Natural killer cell (primary cell): ENCODE data around the gene GPC1. TPM values are rescaled to one million over a fixed set of nuclear protein-coding genes. Genes with fewer than 3 reads are reported as not detected.

Source experiments
- ATAC-seq, 3 donors: fragments of 150-1000 bp in 2 of 3; fragments of 200-7000 bp in 1 of 3; cut with Tn5 transposase; 1 replicate in 1 of 3; 2 replicates in 2 of 3; pipeline ENCODE4 v1.10.0; 2021; ENCODE audit warnings: mild to moderate bottlenecking in 2 of 3, moderate library complexity in 2 of 3
- DNase-seq, 2 donors: peaks; one replicate each; pipeline versions ENCODE4 v3.0.0 to v3.0.0-alpha.2; 2013 to 2021; ENCODE audit warnings: mixed read lengths in 1 of 2
- H3K27ac ChIP-seq: one replicate; pipeline ENCODE4 v1.5.1; 2013; ENCODE audit warnings: mild to moderate bottlenecking, low read length
- H3K27me3 ChIP-seq: one replicate; pipeline ENCODE4 v1.6.1; 2013; ENCODE audit warnings: low read length; ENCODE audit not compliant: control insufficient read depth, insufficient read depth
- H3K36me3 ChIP-seq: one replicate; pipeline ENCODE4 v1.6.1; 2013; ENCODE audit warnings: low read length; ENCODE audit not compliant: control insufficient read depth, insufficient read depth
- H3K4me1 ChIP-seq: one replicate; pipeline ENCODE4 v1.6.1; 2013; ENCODE audit warnings: low read length; ENCODE audit not compliant: control insufficient read depth, insufficient read depth
- H3K4me3 ChIP-seq: one replicate; pipeline ENCODE4 v1.5.1; 2013; ENCODE audit warnings: low read length
- H3K9me3 ChIP-seq: one replicate; pipeline ENCODE4 v1.6.1; 2013; ENCODE audit warnings: low read length; ENCODE audit not compliant: control insufficient read depth, insufficient read depth
- H3K27ac Mint-ChIP-seq, 2 donors: one replicate each; pipeline ENCODE4 v1.8.0; 2022; ENCODE audit warnings: mild to moderate bottlenecking in 2 of 2, mixed read lengths in 2 of 2, moderate library complexity in 1 of 2
- H3K27me3 Mint-ChIP-seq, 2 donors: one replicate each; pipeline ENCODE4 v1.8.0; 2022; ENCODE audit warnings: low read depth in 2 of 2, mixed read lengths in 2 of 2
- H3K36me3 Mint-ChIP-seq: one replicate; pipeline ENCODE4 v1.8.0; 2022; ENCODE audit warnings: mixed read lengths
- H3K4me1 Mint-ChIP-seq, 2 donors: one replicate each; pipeline ENCODE4 v1.8.0; 2022; ENCODE audit warnings: mixed read lengths in 2 of 2
- H3K4me3 Mint-ChIP-seq: one replicate; pipeline ENCODE4 v1.8.0; 2022; ENCODE audit warnings: mild to moderate bottlenecking, moderate library complexity, mixed read lengths
- H3K9me3 Mint-ChIP-seq, 2 donors: one replicate each; pipeline ENCODE4 v1.8.0; 2022; ENCODE audit warnings: mixed read lengths in 2 of 2
- WGBS: methylation state at CpG from one replicate; pipeline ENCODE4 v1.1.7; 2013; ENCODE audit warnings: missing lambda C conversion rate; ENCODE audit not compliant: insufficient coverage; 5-methylcytosine and 5-hydroxymethylcytosine counted together
- intact Hi-C: fragments of 100-400 bp; cut with micrococcal nuclease; formaldehyde crosslinking; loops from one replicate; pipeline ENCODE4 v1.14.2; 2022
- total RNA-seq, 4 donors: library from RNA; stranded (reverse); fragments of 120-200 nt in 1 of 4; gene quantifications; one replicate each; pipeline versions ENCODE4 v1.2.3 to v1.2.4, GENCODE V29; 2013 to 2022
- TF ChIP-seq, protein P1 (sequence below): fragments of 200-600 bp; IDR thresholded peaks from one replicate; pipeline ENCODE4 v1.8.0; 2022; ENCODE audit warnings: antibody characterized with exemption

The GPC1 gene
- total RNA-seq, 3 donors from 2014 or later (not counting 1 experiment from before 2014, with no cell fraction given): 0.79 to 1.4 (median 0.94) TPM

GRCh38 chr2:240430595-240430994 lies 4.9 kb upstream of the GPC1 start:
- Mint-ChIP-seq H3K36me3 (no peaks in the 10 kb centered on the region), H3K4me3 (no peak overlapping the region), H3K4me1 (peaks cover 0 to 4% of the 10 kb centered on the region in 2 donors), H3K27ac (no peak overlapping the region), H3K9me3 (no peaks in the 10 kb centered on the region), H3K27me3 (peaks cover 9 to 26% of the 10 kb centered on the region in 2 donors)
- peaks cover 5% of the 10 kb centered on the region for H3K4me1 ChIP-seq
- H3K27me3 ChIP-seq: peaks cover 3% of the 10 kb centered on the region
- H3K36me3 ChIP-seq: no peaks in the 10 kb centered on the region
- H3K4me3 ChIP-seq: no peak overlapping the region
- intact Hi-C loops: no loop called here
- WGBS: 80% methylated on average over 4 of the region's 5 CpGs
- no peak overlapping the region for H3K27ac ChIP-seq
- H3K9me3 ChIP-seq: no peaks in the 10 kb centered on the region
- TF ChIP-seq, protein P1, sequence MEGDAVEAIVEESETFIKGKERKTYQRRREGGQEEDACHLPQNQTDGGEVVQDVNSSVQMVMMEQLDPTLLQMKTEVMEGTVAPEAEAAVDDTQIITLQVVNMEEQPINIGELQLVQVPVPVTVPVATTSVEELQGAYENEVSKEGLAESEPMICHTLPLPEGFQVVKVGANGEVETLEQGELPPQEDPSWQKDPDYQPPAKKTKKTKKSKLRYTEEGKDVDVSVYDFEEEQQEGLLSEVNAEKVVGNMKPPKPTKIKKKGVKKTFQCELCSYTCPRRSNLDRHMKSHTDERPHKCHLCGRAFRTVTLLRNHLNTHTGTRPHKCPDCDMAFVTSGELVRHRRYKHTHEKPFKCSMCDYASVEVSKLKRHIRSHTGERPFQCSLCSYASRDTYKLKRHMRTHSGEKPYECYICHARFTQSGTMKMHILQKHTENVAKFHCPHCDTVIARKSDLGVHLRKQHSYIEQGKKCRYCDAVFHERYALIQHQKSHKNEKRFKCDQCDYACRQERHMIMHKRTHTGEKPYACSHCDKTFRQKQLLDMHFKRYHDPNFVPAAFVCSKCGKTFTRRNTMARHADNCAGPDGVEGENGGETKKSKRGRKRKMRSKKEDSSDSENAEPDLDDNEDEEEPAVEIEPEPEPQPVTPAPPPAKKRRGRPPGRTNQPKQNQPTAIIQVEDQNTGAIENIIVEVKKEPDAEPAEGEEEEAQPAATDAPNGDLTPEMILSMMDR: no peak
- DNase-seq (peak in 1 of 2 donors; percentile 12), ATAC-seq (no peak)

- peak in 1 of 2 donors; percentile 10 for DNase-seq
- no peak for ATAC-seq
- intact Hi-C loops: no loop called here
- Mint-ChIP-seq H3K9me3 (no peaks in the 10 kb centered on the region), H3K27me3 (peaks cover 9 to 23% of the 10 kb centered on the region in 2 donors), H3K36me3 (no peaks in the 10 kb centered on the region), H3K4me1 (peaks cover 0 to 4% of the 10 kb centered on the region in 2 donors), H3K4me3 (no peak overlapping the region), H3K27ac (no peak overlapping the region)
- Histone ChIP-seq H3K4me1 (peaks cover 5% of the 10 kb centered on the region), H3K27ac (no peak overlapping the region), H3K27me3 (peaks cover 3% of the 10 kb centered on the region), H3K4me3 (no peak overlapping the region), H3K36me3 (no peaks in the 10 kb centered on the region), H3K9me3 (no peaks in the 10 kb centered on the region)
- 89% methylated on average over 3 of the region's 3 CpGs for WGBS
- TF ChIP-seq, protein P1: no peak
Observed at GRCh38 chr2:240431271-240431660, 4.2 kb upstream of the GPC1 start.

DNA sequence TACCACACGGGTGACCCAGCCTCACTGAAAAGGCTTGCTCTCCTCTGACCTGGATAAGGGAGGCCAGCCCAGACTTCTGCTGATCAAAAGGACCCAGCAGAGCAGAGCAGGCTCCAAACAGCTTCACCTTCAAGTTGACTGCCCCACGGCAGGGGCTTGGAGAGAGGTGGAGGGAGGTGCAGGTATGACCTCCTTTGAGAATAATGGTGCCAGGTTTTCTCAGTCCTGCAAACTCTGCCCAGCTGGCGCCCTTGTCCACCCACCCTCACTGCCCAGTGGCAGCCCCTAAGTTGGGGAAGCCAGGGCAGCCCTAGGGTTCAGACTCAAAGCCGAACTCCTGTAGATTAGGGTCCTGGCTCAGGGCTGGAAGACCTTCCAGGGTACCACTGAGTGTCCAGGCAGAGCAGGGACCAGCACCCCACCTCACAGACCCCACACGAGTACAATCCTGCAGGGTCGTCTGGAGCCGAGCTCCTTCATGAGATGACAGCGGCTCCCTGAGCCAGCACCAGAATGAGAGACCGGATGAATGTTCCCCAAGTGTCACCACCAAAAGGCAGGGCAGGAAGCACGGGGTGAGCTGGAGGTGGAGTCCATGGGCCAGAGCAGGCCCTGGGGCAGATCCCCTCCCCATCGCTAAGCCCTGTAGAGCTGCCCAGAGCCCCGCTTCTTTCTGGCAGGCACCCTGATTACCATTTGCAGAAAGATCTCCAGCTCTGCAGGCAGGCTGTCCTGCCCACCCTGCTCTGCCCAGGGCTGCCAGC lies 3.6 kb upstream of the GPC1 start:
- Histone ChIP-seq H3K9me3 (no peaks in the 10 kb centered on the region), H3K4me3 (no peak overlapping the region), H3K27me3 (peaks cover 8% of the 10 kb centered on the region), H3K27ac (no peak overlapping the region), H3K36me3 (no peaks in the 10 kb centered on the region), H3K4me1 (peaks cover 10% of the 10 kb centered on the region)
- Mint-ChIP-seq H3K27me3 (peaks cover 9 to 17% of the 10 kb centered on the region in 2 donors), H3K4me3 (no peak overlapping the region), H3K4me1 (peaks cover 0 to 4% of the 10 kb centered on the region in 2 donors), H3K36me3 (no peaks in the 10 kb centered on the region), H3K9me3 (no peaks in the 10 kb centered on the region), H3K27ac (no peak overlapping the region)
- WGBS: 83% methylated on average over 12 of the region's 12 CpGs
- ATAC-seq (no peak), DNase-seq (peak in 1 of 2 donors; percentile 12)
- intact Hi-C loops: no loop called here
- TF ChIP-seq, protein P1: no peak
